C4-2B (cell line): ENCODE measurements around the gene PHACTR4.
"Not testable (repeated sequence)": the region's sequence is repeated elsewhere in the genome, so short reads cannot be mapped to it uniquely, and the experiment has no call there.

ENCODE experiments used
- H3K27ac ChIP-seq: fragments of 450-650 bp; 2 replicates; pipeline ENCODE4 v1.5.1; 2017
- CTCF ChIP-seq: fragments of 450-650 bp; conservative IDR thresholded peaks from 2 replicates; pipeline ENCODE4 v1.5.1; 2017; ENCODE audit warnings: mild to moderate bottlenecking
- ZFX ChIP-seq: fragments of 450-650 bp; IDR thresholded peaks from 2 replicates; pipeline ENCODE4 v1.6.1; 2017

PHACTR4 gene

DNA sequence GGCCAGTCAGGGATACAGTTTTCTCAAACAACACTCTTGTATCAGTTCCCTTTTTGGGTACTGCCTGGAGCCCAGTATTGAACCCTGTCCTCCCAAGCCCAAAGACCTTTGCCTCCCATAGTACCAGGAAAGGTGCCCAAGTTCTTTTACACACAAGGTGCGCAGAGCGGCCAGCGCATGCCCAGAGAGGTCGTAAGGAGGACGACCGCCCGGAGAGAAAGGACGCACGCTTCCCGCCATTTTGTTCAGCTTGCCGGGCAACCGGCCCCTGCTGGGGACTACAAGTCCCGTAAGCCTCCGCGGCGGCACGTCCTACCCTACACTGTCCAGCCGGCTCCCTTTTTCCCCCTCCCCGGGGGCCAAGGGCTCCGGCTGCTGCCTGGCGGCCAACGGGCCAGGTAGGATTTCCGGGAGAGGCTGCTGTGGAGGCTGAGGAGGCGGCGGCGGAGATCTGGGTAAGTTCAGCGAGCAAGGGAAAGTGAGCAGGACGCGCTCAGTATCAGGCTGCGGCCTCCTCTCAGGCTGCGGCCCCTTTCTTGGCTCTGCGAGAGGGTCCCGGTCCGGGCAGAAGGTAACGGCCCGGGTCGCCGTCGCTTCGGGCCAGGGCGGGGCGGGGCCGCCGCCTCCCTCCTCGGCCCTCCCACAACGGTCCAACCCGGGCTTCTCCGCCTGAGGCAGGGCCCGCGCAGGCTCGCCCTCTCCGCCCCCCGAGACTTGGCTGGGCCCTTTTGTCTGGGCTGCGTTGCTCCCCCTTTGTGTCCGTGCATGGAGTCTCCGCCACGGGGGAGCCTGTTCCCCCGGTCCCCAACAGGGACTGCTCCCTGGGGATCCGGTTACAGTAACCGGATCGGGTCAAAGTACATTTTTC is at the start of gene PHACTR4:
TSS of gene PHACTR4 (plus strand) at position 370 of the 868 bp plus-strand sequence. CDS start 37,708 bp downstream, outside the sequence.
- TF ChIP-seq CTCF (no peak), ZFX (no peak; the same call in 1 of the 2 replicates)

DNA sequence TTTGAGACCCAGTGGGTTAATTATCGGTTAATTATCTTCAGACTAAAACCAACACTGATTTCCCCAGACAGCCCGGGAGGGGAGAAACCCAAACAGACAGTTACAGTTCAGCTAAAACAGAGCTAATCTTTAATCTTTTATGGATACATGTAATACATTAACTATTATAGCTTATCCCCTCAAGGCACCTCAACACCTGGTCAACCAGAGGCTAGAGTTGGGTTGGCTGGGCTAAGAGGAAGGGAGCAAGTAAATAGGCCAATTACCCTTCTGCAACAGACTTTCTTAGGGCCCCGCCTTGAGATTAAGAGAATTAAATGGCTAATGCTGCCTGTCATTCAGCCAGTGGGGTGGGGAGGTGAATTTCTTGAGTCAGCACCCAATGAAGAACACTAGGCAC is 47.3 kb upstream of the PHACTR4 start:
- TF ChIP-seq CTCF (no peak), ZFX (no peak)
- no peak overlapping the region for H3K27ac ChIP-seq

More for the DNA sequence above, at the start of gene PHACTR4:
- H3K27ac ChIP-seq: peak within 1 kb of the TSS; percentile 89

DNA sequence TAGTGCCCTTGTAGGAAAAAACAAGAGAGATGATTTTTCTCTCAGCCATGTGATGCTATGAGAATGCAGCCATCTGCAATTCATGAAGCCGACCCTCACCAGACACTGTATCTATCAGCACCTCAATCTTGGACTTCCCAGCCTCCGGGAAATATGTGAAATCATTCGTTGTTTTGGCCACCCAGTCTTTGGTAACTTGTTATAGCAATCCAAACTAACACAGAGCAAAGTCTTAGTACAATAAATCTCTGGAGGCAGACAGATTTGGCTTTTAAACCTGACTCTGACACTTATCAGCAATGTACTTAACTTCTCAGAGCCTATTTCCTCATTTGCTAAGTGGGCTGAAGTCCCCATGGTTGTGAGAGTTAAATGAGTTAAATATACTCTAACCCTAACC is 45.8 kb upstream of the PHACTR4 start:
- TF ChIP-seq CTCF: no peak
- no peak for TF ChIP-seq ZFX

GRCh38 chr1:28326515-28326914 is 43.0 kb upstream of the PHACTR4 start:
- H3K27ac ChIP-seq: no peak overlapping the region
- TF ChIP-seq CTCF: no peak
- no peak for TF ChIP-seq ZFX

More for the DNA sequence above, 45.8 kb upstream of the PHACTR4 start:
- H3K27ac ChIP-seq: no peak overlapping the region

GRCh38 chr1:28326984-28327383 is 42.6 kb upstream of the PHACTR4 start:
- H3K27ac ChIP-seq: no peak overlapping the region
- TF ChIP-seq CTCF (no peak), ZFX (no peak)

DNA sequence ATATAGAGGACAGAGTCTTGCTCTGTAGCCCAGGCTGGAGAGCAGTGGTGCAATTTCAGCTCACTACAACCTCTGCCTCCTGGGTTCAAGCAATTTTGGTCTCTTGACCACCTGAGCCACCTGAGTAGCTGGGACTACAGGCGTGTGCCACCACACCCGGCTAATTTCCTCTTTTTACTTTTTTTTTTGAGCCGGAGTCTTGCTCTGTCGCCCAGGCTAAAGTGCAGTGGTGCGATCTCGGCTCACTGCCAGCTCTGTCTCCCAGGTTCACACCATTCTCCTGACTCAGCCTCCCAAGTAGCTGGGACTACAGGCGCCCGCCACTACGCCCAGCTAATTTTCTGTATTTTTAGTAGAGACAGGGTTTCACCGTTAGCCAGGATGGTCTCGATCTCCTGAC is 42.1 kb upstream of the PHACTR4 start:
- H3K27ac ChIP-seq: not testable (repeated sequence)

GRCh38 chr1:28328228-28328648 is 41.3 kb upstream of the PHACTR4 start:
- no peak for TF ChIP-seq CTCF
- no peak for TF ChIP-seq ZFX
- H3K27ac ChIP-seq: peak overlapping the region; percentile 80
